ENCODE measurements around the gene GIT1.

Gene GIT1

DNA sequence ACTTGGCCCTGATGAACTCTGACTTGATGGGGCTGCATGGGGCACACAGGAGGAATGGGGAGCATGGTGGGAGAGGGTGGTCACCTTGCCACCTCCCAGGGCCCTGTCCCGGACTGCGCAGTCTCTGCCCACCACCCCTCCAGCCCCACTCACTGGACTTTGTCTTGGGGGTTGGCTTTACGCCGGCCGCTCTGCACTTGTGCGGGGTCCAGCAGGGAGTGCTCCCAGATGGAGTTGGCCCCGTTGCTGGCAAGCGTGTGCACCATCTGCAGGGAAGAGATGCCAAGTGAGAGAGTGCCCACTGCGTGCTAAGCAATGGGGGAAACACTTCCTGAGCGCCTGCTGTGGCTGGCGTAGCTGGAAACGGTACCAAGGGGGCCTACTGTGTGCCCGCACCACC is 6.7 kb downstream of the GIT1 start:
- TF ChIP-seq FOXP2 (optimal IDR thresholded peaks at IDR 0.05; ENCODE audit: borderline replicate concordance, extremely low read depth, extremely low read length, insufficient read depth): no peak
- TF ChIP-seq POLR2AphosphoS5 (IDR thresholded peaks at IDR 0.05; ENCODE audit: low read depth, low read length): no peak
- no peak for TF ChIP-seq SIN3A (IDR thresholded peaks at IDR 0.05; ENCODE audit: borderline replicate concordance, insufficient read depth, low read length)
- TF ChIP-seq TAF1 (IDR thresholded peaks at IDR 0.05; ENCODE audit: borderline replicate concordance, insufficient read depth, low read length): no peak
- TF ChIP-seq, protein P1, sequence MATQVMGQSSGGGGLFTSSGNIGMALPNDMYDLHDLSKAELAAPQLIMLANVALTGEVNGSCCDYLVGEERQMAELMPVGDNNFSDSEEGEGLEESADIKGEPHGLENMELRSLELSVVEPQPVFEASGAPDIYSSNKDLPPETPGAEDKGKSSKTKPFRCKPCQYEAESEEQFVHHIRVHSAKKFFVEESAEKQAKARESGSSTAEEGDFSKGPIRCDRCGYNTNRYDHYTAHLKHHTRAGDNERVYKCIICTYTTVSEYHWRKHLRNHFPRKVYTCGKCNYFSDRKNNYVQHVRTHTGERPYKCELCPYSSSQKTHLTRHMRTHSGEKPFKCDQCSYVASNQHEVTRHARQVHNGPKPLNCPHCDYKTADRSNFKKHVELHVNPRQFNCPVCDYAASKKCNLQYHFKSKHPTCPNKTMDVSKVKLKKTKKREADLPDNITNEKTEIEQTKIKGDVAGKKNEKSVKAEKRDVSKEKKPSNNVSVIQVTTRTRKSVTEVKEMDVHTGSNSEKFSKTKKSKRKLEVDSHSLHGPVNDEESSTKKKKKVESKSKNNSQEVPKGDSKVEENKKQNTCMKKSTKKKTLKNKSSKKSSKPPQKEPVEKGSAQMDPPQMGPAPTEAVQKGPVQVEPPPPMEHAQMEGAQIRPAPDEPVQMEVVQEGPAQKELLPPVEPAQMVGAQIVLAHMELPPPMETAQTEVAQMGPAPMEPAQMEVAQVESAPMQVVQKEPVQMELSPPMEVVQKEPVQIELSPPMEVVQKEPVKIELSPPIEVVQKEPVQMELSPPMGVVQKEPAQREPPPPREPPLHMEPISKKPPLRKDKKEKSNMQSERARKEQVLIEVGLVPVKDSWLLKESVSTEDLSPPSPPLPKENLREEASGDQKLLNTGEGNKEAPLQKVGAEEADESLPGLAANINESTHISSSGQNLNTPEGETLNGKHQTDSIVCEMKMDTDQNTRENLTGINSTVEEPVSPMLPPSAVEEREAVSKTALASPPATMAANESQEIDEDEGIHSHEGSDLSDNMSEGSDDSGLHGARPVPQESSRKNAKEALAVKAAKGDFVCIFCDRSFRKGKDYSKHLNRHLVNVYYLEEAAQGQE (IDR thresholded peaks at IDR 0.05; ENCODE audit: insufficient read depth in 1 of 2, low read depth in 2 of 2, low read length in 2 of 2): no peak

DNA sequence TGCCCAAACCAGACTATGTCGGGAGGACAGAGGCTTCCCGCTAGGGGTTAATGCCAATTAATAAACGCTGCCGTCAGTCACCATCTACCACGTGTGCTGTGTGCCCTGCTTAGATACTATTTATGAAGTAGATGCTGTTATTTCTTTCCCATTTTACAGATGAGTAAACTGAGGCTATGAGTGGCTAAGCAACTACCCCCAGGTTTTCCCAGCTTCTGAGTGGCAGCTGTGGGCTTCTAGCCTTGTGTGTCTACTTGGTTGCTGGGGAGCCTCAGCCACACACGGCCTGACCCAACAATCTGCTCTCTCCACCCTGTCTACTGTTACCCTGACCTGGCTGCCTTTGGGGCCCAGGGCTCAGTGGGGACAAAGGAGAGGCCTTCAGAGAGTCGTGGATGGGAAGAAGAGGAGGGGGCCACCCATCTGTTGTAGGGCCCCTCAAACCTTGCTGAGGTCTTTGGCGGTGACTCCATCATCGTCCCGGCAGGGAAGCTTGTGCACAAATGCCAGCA is 7.1 kb downstream of the GIT1 start:
- TF ChIP-seq POLR2AphosphoS5 (IDR thresholded peaks at IDR 0.05; ENCODE audit: low read depth, low read length): no peak
- TF ChIP-seq, protein P1 (IDR thresholded peaks at IDR 0.05; ENCODE audit: insufficient read depth in 1 of 2, low read depth in 2 of 2, low read length in 2 of 2): no peak
- TF ChIP-seq FOXP2 (optimal IDR thresholded peaks at IDR 0.05; ENCODE audit: borderline replicate concordance, extremely low read depth, extremely low read length, insufficient read depth): no peak
- no peak for TF ChIP-seq SIN3A (IDR thresholded peaks at IDR 0.05; ENCODE audit: borderline replicate concordance, insufficient read depth, low read length)
- TF ChIP-seq TAF1 (IDR thresholded peaks at IDR 0.05; ENCODE audit: borderline replicate concordance, insufficient read depth, low read length): no peak

DNA sequence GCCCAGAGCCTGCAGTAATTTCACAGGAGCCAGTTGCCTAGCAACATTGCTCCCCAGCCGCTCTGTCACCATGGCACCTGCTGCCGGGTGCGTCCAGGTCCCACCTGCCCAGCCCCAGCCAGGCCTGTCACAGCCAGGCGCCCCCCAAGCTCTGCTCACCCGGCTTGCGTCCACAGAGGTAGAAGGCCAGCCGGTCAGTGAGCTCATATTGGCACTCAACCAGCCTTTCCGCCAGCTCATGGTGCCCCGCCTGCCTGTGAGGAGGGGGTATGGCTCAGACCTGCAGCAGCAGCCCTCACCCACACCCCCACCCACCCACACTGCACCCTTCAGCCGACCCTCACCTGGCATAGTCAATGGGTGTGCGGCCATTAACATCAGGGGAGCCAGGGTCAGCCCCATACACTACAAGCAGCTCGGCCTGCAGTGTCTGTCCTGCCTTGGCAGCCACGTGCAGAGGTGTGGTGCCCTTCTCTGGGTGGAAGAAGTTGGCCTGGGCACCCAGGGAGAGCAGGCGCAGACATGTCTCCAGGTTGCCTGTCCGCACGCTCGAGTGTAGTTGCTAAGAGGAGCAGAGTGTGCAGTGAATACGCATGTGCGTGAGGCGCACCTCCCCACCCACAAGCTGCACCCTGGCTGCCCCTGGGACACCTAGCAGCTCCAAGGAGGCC is 7.7 kb downstream of the GIT1 start:
- no peak for TF ChIP-seq FOXP2 (optimal IDR thresholded peaks at IDR 0.05; ENCODE audit: borderline replicate concordance, extremely low read depth, extremely low read length, insufficient read depth)
- no peak for TF ChIP-seq POLR2AphosphoS5 (IDR thresholded peaks at IDR 0.05; ENCODE audit: low read depth, low read length)
- TF ChIP-seq TAF1 (IDR thresholded peaks at IDR 0.05; ENCODE audit: borderline replicate concordance, insufficient read depth, low read length): no peak
- TF ChIP-seq, protein P1 (IDR thresholded peaks at IDR 0.05; ENCODE audit: insufficient read depth in 1 of 2, low read depth in 2 of 2, low read length in 2 of 2): no peak
- no peak for TF ChIP-seq SIN3A (IDR thresholded peaks at IDR 0.05; ENCODE audit: borderline replicate concordance, insufficient read depth, low read length)

DNA sequence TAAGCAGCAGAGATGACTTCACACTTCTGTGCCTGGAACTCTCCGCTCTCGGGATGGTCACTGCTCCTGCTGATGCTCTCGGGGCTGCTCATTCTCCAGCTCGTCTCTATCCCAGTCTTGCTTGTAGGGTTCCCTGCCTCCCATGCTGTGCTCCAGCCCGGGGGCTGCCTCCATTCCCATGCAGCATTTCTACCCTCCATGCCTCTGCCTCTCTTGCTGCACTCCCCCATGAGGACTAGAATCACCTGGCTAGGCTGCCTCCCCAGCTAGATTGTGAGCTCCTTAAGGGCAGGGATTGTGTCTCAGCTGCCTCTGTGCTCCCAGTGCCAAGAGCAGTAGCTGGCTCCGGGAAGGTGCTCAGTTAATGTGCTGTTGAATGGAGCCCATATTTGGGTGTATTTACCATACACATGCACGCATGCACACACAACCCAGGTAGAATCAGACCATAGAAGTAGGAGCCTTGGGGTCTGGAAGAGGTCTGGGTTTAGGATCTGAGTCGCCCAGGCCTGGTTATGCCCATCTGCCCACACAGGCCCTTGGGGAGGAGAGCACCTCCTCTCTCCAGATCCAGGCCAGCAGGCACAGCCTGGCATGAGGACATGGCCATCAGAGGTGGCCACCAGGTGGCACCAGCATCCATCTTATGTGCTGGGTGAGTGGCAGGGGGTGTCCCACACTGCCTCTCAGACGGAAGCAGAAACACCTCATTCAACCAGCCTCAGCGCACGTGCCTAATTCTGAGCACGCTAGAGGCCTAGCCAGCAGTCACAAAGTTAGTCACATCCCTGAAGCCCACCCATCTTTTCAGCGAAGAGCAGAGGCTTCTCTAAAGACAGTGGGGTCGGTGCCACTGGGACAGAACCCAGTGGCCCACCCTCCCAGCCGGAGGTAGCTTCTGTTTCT is 9.3 kb downstream of the GIT1 start:
- TF ChIP-seq TAF1 (IDR thresholded peaks at IDR 0.05; ENCODE audit: borderline replicate concordance, insufficient read depth, low read length): no peak
- TF ChIP-seq, protein P1 (IDR thresholded peaks at IDR 0.05; ENCODE audit: insufficient read depth in 1 of 2, low read depth in 2 of 2, low read length in 2 of 2): no peak
- TF ChIP-seq FOXP2 (optimal IDR thresholded peaks at IDR 0.05; ENCODE audit: borderline replicate concordance, extremely low read depth, extremely low read length, insufficient read depth): peak; percentile 81
- TF ChIP-seq SIN3A (IDR thresholded peaks at IDR 0.05; ENCODE audit: borderline replicate concordance, insufficient read depth, low read length): no peak
- TF ChIP-seq POLR2AphosphoS5 (IDR thresholded peaks at IDR 0.05; ENCODE audit: low read depth, low read length): no peak

All from PFSK-1 (cell line).